Gastroesophageal sphincter (tissue), 4 donors: ENCODE results near the gene TSPEAR. TPM values are rescaled to one million over a fixed set of nuclear protein-coding genes. Genes with fewer than 3 reads are reported as not detected.

Experiments used
- ATAC-seq: fragments of 150-250 bp; one replicate; pipeline ENCODE4 v1.9.1; 2016; ENCODE audit warnings: mild to moderate bottlenecking, moderate library complexity
- H3K27ac ChIP-seq, 4 donors: fragments of 200-600 bp; sonication (generic) in 3 of 4; 1 replicate in 3 of 4; 2 replicates in 1 of 4; pipeline ENCODE4 v1.5.1; 2016 to 2019
- H3K27me3 ChIP-seq: fragments of 200-600 bp; sonication (generic); one replicate; pipeline ENCODE4 v1.5.1; 2019
- H3K36me3 ChIP-seq, 2 donors: fragments of 200-600 bp; sonication (generic); one replicate each; pipeline ENCODE4 v1.5.1; 2019; ENCODE audit warnings: control low read depth in 1 of 2
- H3K4me1 ChIP-seq, 3 donors: fragments of 200-600 bp; sonication (generic); 1 replicate in 2 of 3; 2 replicates in 1 of 3; pipeline ENCODE4 v1.5.1; 2016 to 2019; ENCODE audit warnings: control low read depth in 2 of 3
- H3K4me3 ChIP-seq, 2 donors: fragments of 200-600 bp; sonication (generic); one replicate each; pipeline ENCODE4 v1.5.1; 2019; ENCODE audit warnings: mild to moderate bottlenecking in 1 of 2, moderate library complexity in 1 of 2
- H3K9me3 ChIP-seq, 3 donors: fragments of 200-600 bp; sonication (generic); one replicate each; pipeline ENCODE4 v1.5.1; 2017 to 2019; ENCODE audit warnings: control low read depth in 2 of 3
- CTCF ChIP-seq, 4 experiments: fragments of 200-600 bp in 2 of 4; fragments of 450-650 bp in 2 of 4; sonication (generic) in 1 of 4; IDR thresholded peaks; one replicate each; pipeline ENCODE4 v1.5.1; 2017 to 2019; ENCODE audit warnings: antibody characterized with exemption in 4 of 4, mild to moderate bottlenecking in 2 of 4, moderate library complexity in 2 of 4
- EP300 ChIP-seq: sonication (generic); formaldehyde crosslinking; IDR thresholded peaks from one replicate; pipeline ENCODE4 v1.6.1; 2017; ENCODE audit warnings: antibody characterized with exemption, mild to moderate bottlenecking
- POLR2A ChIP-seq, 2 donors: fragments of 450-650 bp; IDR thresholded peaks; one replicate each; pipeline ENCODE4 v1.6.1; 2017; ENCODE audit warnings: antibody characterized with exemption in 2 of 2, mild to moderate bottlenecking in 2 of 2, moderate library complexity in 1 of 2
- POLR2AphosphoS5 ChIP-seq: sonication (generic); formaldehyde crosslinking; IDR thresholded peaks from one replicate; pipeline ENCODE4 v1.6.1; 2017; ENCODE audit warnings: antibody characterized with exemption
- WGBS, 2 donors: methylation state at CpG; one replicate each; pipeline ENCODE4 v1.1.5; 2018; ENCODE audit warnings: low coverage in 1 of 2; 5-methylcytosine and 5-hydroxymethylcytosine counted together
- total RNA-seq, 4 donors: library from RNA; depleted of rRNA; stranded (reverse); fragments of >200 nt; gene quantifications; one replicate each; pipeline ENCODE4 v1.1.0, GENCODE V29; 2016

TSPEAR gene
- total RNA-seq, 4 donors from 2014 or later: not detected

- no peaks in the 10 kb centered on the region for H3K36me3 ChIP-seq
- no peak for TF ChIP-seq POLR2AphosphoS5
- no CpG with 5 or more reads among the region's 8 CpGs for WGBS, 2 donors
- H3K27me3 ChIP-seq: peaks cover 16% of the 10 kb centered on the region
- no peak for ATAC-seq
- peaks cover 0 to 26% (median 0%) of the 10 kb centered on the region in 3 donors for H3K9me3 ChIP-seq
- no peak overlapping the region for H3K27ac ChIP-seq
- no peak overlapping the region for H3K4me3 ChIP-seq
- H3K4me1 ChIP-seq: no peaks in the 10 kb centered on the region
These were observed 46.8 kb upstream of the TSPEAR start for GRCh38 chr21:44758141-44758561.

- Histone ChIP-seq H3K36me3 (no peaks in the 10 kb centered on the region), H3K27ac (no peak overlapping the region), H3K4me1 (no peaks in the 10 kb centered on the region), H3K27me3 (peaks cover 17% of the 10 kb centered on the region), H3K9me3 (peaks cover 0 to 26% (median 0%) of the 10 kb centered on the region in 3 donors), H3K4me3 (no peak overlapping the region)
- ATAC-seq: no peak
- TF ChIP-seq CTCF (IDR thresholded peaks at IDR 0.05): no peak
- TF ChIP-seq EP300: no peak
- TF ChIP-seq POLR2AphosphoS5: no peak
- no peak for TF ChIP-seq POLR2A (IDR thresholded peaks at IDR 0.05)
- WGBS, 2 donors: 72 to 92% methylated on average over 2 to 4 of the region's 6 CpGs
These were observed 46.4 kb upstream of the TSPEAR start for GRCh38 chr21:44757731-44758130.

- no peak overlapping the region for H3K27ac ChIP-seq
- H3K27me3 ChIP-seq: peaks cover 29% of the 10 kb centered on the region
- no peaks in the 10 kb centered on the region for H3K36me3 ChIP-seq
- ATAC-seq: no peak
- no peak overlapping the region for H3K4me3 ChIP-seq
- H3K9me3 ChIP-seq: peaks cover 0 to 26% (median 0%) of the 10 kb centered on the region in 3 donors
- 79 to 86% methylated on average over 1 to 21 of the region's 23 CpGs for WGBS, 2 donors
- H3K4me1 ChIP-seq: no peaks in the 10 kb centered on the region
- TF ChIP-seq CTCF (IDR thresholded peaks at IDR 0.05) (no peak), EP300 (no peak), POLR2A (IDR thresholded peaks at IDR 0.05) (no peak), POLR2AphosphoS5 (no peak)
These were observed 45.2 kb upstream of the TSPEAR start for GRCh38 chr21:44756423-44757185.

- Histone ChIP-seq H3K27me3 (peaks cover 42% of the 10 kb centered on the region), H3K9me3 (peaks cover 0 to 26% (median 0%) of the 10 kb centered on the region in 3 donors), H3K4me1 (no peaks in the 10 kb centered on the region), H3K27ac (no peak overlapping the region), H3K4me3 (no peak overlapping the region), H3K36me3 (no peaks in the 10 kb centered on the region)
- WGBS, 2 donors: 70 to 90% methylated on average over 3 to 4 of the region's 5 CpGs
- TF ChIP-seq EP300: no peak
- TF ChIP-seq POLR2A (IDR thresholded peaks at IDR 0.05): no peak
- no peak for TF ChIP-seq POLR2AphosphoS5
- no peak for TF ChIP-seq CTCF (IDR thresholded peaks at IDR 0.05)
- ATAC-seq: no peak
These were observed 43.9 kb upstream of the TSPEAR start for GRCh38 chr21:44755227-44755626.

GRCh38 chr21:44753357-44753756 is 42.0 kb upstream of the TSPEAR start:
- Histone ChIP-seq H3K9me3 (peaks cover 0 to 25% (median 0%) of the 10 kb centered on the region in 3 donors), H3K36me3 (no peaks in the 10 kb centered on the region), H3K27me3 (peaks cover 50% of the 10 kb centered on the region), H3K4me1 (no peaks in the 10 kb centered on the region), H3K4me3 (no peak overlapping the region), H3K27ac (no peak overlapping the region)
- WGBS, 2 donors: 80% methylated on average over 4 of the region's 19 CpGs; no CpG with 5 or more reads in 1 of the 2 donors
- TF ChIP-seq POLR2A (IDR thresholded peaks at IDR 0.05) (no peak), EP300 (no peak), POLR2AphosphoS5 (no peak), CTCF (IDR thresholded peaks at IDR 0.05) (no peak)
- ATAC-seq: no peak
